Measurements from ENCODE around the gene TBC1D3K. TPM values are rescaled to one million over a fixed set of nuclear protein-coding genes. Genes with fewer than 3 reads are reported as not detected.
A peak's percentile ranks its signal among the peaks of the same experiment; 100 is the strongest.
"Not testable (repeated sequence)": the region's sequence is repeated elsewhere in the genome, so short reads cannot be mapped to it uniquely, and the experiment has no call there.

TBC1D3K gene
- total RNA-seq (2021) (not detected in 2 replicates), Bru-seq, nascent RNA (percentile 11 among the genes with signal in this experiment), BruChase-seq, experiment 1, labeled RNA remaining after a 2-hour chase (percentile 10 among the genes with signal in this experiment), BruChase-seq, experiment 2, labeled RNA remaining after a 6-hour chase (percentile 6 among the genes with signal in this experiment)
- long read RNA-seq: 0 reads

GRCh38 chr17:37924115-37924514, at the start of gene TBC1D3K:
TSS of gene TBC1D3K (plus strand) at chr17:37924415. CDS start at chr17:37926000, 1,585 bp downstream.
- H2AFZ ChIP-seq; BruUV-seq (replicated peaks); H4K20me1 ChIP-seq (ENCODE audit: insufficient read depth); H3K4me1 ChIP-seq (replicated peaks; ENCODE audit: insufficient read depth); H3K9me2 ChIP-seq (ENCODE audit: insufficient read depth); H3K27me3 ChIP-seq (ENCODE audit: insufficient read depth, low read depth); CTCF ChIA-PET; H3K9me3 ChIP-seq (ENCODE audit: insufficient read depth, low read depth); H3K4me2 ChIP-seq; H3F3A ChIP-seq (ENCODE audit: insufficient read depth, low read depth); H3K27ac ChIP-seq; DNase-seq; intact Hi-C loops (cut with micrococcal nuclease; ENCODE audit: unreplicated experiment); H3K79me2 ChIP-seq (ENCODE audit: low read depth); H3K36me3 ChIP-seq (ENCODE audit: low read depth); H3K4me3 ChIP-seq; POLR2A ChIA-PET (ENCODE audit: unreplicated experiment): not testable (repeated sequence)

- Histone ChIP-seq H3K9me2 (ENCODE audit: insufficient read depth) (no peaks in the 10 kb centered on the region), H2AFZ (no peak overlapping the region; the same call in 1 of the 2 replicates), H3K4me3 (peak overlapping the region; percentile 34; the same call in 1 of the 2 replicates), H4K20me1 (ENCODE audit: insufficient read depth) (no peaks in the 10 kb centered on the region), H3K9me3 (ENCODE audit: insufficient read depth, low read depth) (no peaks in the 10 kb centered on the region), H3K4me2 (peak overlapping the region; percentile 38; the same call in 1 of the 2 replicates), H3K4me1 (replicated peaks; ENCODE audit: insufficient read depth) (no peaks in the 10 kb centered on the region), H3K27ac (no peak overlapping the region), H3F3A (ENCODE audit: insufficient read depth, low read depth) (no peaks in the 10 kb centered on the region), H3K79me2 (ENCODE audit: low read depth) (no peaks in the 10 kb centered on the region), H3K36me3 (ENCODE audit: low read depth) (no peaks in the 10 kb centered on the region), H3K27me3 (ENCODE audit: insufficient read depth, low read depth) (no peaks in the 10 kb centered on the region)
- POLR2A ChIA-PET (ENCODE audit: unreplicated experiment): no interaction called here
- DNase-seq: no peak
- no peak for TF ChIP-seq EZH2 (IDR thresholded peaks at IDR 0.05; ENCODE audit: low read depth)
- TF ChIP-seq CTCF (conservative IDR thresholded peaks at IDR 0.05): no peak
- intact Hi-C loops (cut with micrococcal nuclease; ENCODE audit: unreplicated experiment): no loop called here
- no TSS peak for BruUV-seq (replicated peaks)
- CTCF ChIA-PET: no interaction called here
Observed at GRCh38 chr17:37884516-37884915, 39.7 kb upstream of the TBC1D3K start.

GRCh38 chr17:37885136-37885535, 39.1 kb upstream of the TBC1D3K start:
- Histone ChIP-seq H3K9me2 (ENCODE audit: insufficient read depth) (no peaks in the 10 kb centered on the region), H3K4me2 (no peak overlapping the region), H2AFZ (no peak overlapping the region), H3K4me3 (no peak overlapping the region), H3K4me1 (replicated peaks; ENCODE audit: insufficient read depth) (no peaks in the 10 kb centered on the region), H3K9me3 (ENCODE audit: insufficient read depth, low read depth) (no peaks in the 10 kb centered on the region), H3K27ac (no peak overlapping the region), H3K36me3 (ENCODE audit: low read depth) (no peaks in the 10 kb centered on the region), H3K27me3 (ENCODE audit: insufficient read depth, low read depth) (no peaks in the 10 kb centered on the region), H4K20me1 (ENCODE audit: insufficient read depth) (no peaks in the 10 kb centered on the region), H3K79me2 (ENCODE audit: low read depth) (no peaks in the 10 kb centered on the region), H3F3A (ENCODE audit: insufficient read depth, low read depth) (no peaks in the 10 kb centered on the region)
- POLR2A ChIA-PET (ENCODE audit: unreplicated experiment): no interaction called here
- DNase-seq: peak in 1 of 2 experiments; percentile 7
- CTCF ChIA-PET: no interaction called here
- TF ChIP-seq EZH2 (IDR thresholded peaks at IDR 0.05; ENCODE audit: low read depth) (no peak), CTCF (conservative IDR thresholded peaks at IDR 0.05) (no peak)
- no TSS peak for BruUV-seq (replicated peaks)
- intact Hi-C loops (cut with micrococcal nuclease; ENCODE audit: unreplicated experiment): no loop called here

DNA sequence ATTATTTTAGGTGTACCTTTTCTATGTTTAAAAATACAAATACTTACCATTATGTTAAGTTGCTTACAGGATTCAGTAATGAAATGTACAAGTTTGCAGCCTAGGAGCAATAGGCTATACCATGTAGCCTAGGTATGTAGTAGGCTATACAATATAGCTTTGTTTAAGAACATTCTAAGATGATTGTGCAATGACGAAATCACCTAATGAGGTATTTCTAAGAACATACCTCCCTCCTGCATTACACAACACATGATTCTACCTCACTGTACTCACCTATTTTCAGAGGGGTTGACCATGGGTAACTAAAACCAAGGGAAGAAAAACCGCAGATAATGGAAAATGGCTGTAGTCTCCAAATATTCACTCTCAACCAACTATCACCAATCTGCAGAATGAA, 35.3 kb upstream of the TBC1D3K start:
- Histone ChIP-seq H3K9me2 (ENCODE audit: insufficient read depth) (no peaks in the 10 kb centered on the region), H3K27me3 (ENCODE audit: insufficient read depth, low read depth) (no peaks in the 10 kb centered on the region), H3K27ac (no peak overlapping the region), H3K36me3 (ENCODE audit: low read depth) (no peaks in the 10 kb centered on the region), H3K4me2 (no peak overlapping the region), H3K79me2 (ENCODE audit: low read depth) (no peaks in the 10 kb centered on the region), H2AFZ (no peak overlapping the region), H3K4me3 (no peak overlapping the region), H3K9me3 (ENCODE audit: insufficient read depth, low read depth) (no peaks in the 10 kb centered on the region), H3F3A (ENCODE audit: insufficient read depth, low read depth) (no peaks in the 10 kb centered on the region), H3K4me1 (replicated peaks; ENCODE audit: insufficient read depth) (no peaks in the 10 kb centered on the region), H4K20me1 (ENCODE audit: insufficient read depth) (no peaks in the 10 kb centered on the region)
- ChIA-PET CTCF (no interaction called here), POLR2A (ENCODE audit: unreplicated experiment) (no interaction called here)
- TF ChIP-seq EZH2 (IDR thresholded peaks at IDR 0.05; ENCODE audit: low read depth) (no peak), CTCF (conservative IDR thresholded peaks at IDR 0.05) (no peak)
- intact Hi-C loops (cut with micrococcal nuclease; ENCODE audit: unreplicated experiment): no loop called here
- DNase-seq: peak in 1 of 2 experiments; percentile 35
- no TSS peak for BruUV-seq (replicated peaks)

- H3K27me3 ChIP-seq (ENCODE audit: insufficient read depth, low read depth); H2AFZ ChIP-seq; H3K4me3 ChIP-seq; H4K20me1 ChIP-seq (ENCODE audit: insufficient read depth); H3K36me3 ChIP-seq (ENCODE audit: low read depth); H3K4me2 ChIP-seq; CTCF ChIA-PET; DNase-seq; H3K79me2 ChIP-seq (ENCODE audit: low read depth); H3K4me1 ChIP-seq (replicated peaks; ENCODE audit: insufficient read depth); BruUV-seq (replicated peaks); H3K27ac ChIP-seq; H3K9me2 ChIP-seq (ENCODE audit: insufficient read depth); POLR2A ChIA-PET (ENCODE audit: unreplicated experiment); H3F3A ChIP-seq (ENCODE audit: insufficient read depth, low read depth); intact Hi-C loops (cut with micrococcal nuclease; ENCODE audit: unreplicated experiment); H3K9me3 ChIP-seq (ENCODE audit: insufficient read depth, low read depth): not testable (repeated sequence)
Observed at GRCh38 chr17:37896961-37897360, 27.3 kb upstream of the TBC1D3K start.
